HEK293T (cell line): ENCODE results near the gene PCP4.

Source experiments
- CTCF ChIA-PET: fragments of 350-600 bp; formaldehyde crosslinking; extraction: SDS; loops from one replicate; lab custom pipeline; 2021; ENCODE audit warnings: antibody characterized with exemption, inconsistent platforms; lab: Yijun Ruan, JAX
- POLR2A ChIA-PET: fragments of 350-600 bp; formaldehyde crosslinking; extraction: SDS; loops from one replicate; lab custom pipeline; 2020; ENCODE audit warnings: antibody characterized with exemption, inconsistent platforms; lab: Yijun Ruan, JAX
- DNase-seq: peaks from one replicate; pipeline ENCODE4 v3.0.0; 2012; ENCODE audit warnings: mixed read lengths; ENCODE audit errors: extremely low spot score
- ARNT ChIP-seq: fragments of 450-650 bp; IDR thresholded peaks from 2 replicates; pipeline ENCODE4 v1.6.1; 2017; ENCODE audit warnings: mild to moderate bottlenecking
- BHLHE40 ChIP-seq: fragments of 450-650 bp; IDR thresholded peaks from 2 replicates; pipeline ENCODE4 v1.6.1; 2016; ENCODE audit warnings: mild to moderate bottlenecking, moderate library complexity, borderline replicate concordance
- CTBP1 ChIP-seq: fragments of 450-650 bp; IDR thresholded peaks from 2 replicates; pipeline ENCODE4 v1.6.1; 2016; ENCODE audit warnings: borderline replicate concordance
- ELF4 ChIP-seq: fragments of 450-650 bp; IDR thresholded peaks from 2 replicates; pipeline ENCODE4 v1.6.1; 2017; ENCODE audit warnings: antibody characterized with exemption
- FOXA1 ChIP-seq: fragments of 450-650 bp; IDR thresholded peaks from 2 replicates; pipeline ENCODE4 v1.6.1; 2016; ENCODE audit warnings: mild to moderate bottlenecking
- FOXK2 ChIP-seq: fragments of 450-650 bp; IDR thresholded peaks from 2 replicates; pipeline ENCODE4 v1.6.1; 2016; ENCODE audit warnings: mild to moderate bottlenecking
- FOXM1 ChIP-seq: fragments of 450-650 bp; IDR thresholded peaks from 2 replicates; pipeline ENCODE4 v1.6.1; 2017; ENCODE audit warnings: mild to moderate bottlenecking, borderline replicate concordance
- HDGF ChIP-seq: fragments of 450-650 bp; IDR thresholded peaks from 2 replicates; pipeline ENCODE4 v1.6.1; 2017; ENCODE audit warnings: antibody characterized with exemption, borderline replicate concordance
- L3MBTL2 ChIP-seq: fragments of 450-650 bp; conservative IDR thresholded peaks from 2 replicates; pipeline ENCODE4 v1.6.1; 2016; ENCODE audit warnings: mild to moderate bottlenecking
- LEF1 ChIP-seq: fragments of 450-650 bp; IDR thresholded peaks from 2 replicates; pipeline ENCODE4 v1.6.1; 2017; ENCODE audit warnings: mild to moderate bottlenecking, borderline replicate concordance
- NFRKB ChIP-seq: fragments of 450-650 bp; IDR thresholded peaks from 2 replicates; pipeline ENCODE4 v1.6.1; 2016; ENCODE audit warnings: mild to moderate bottlenecking, moderate library complexity
- PKNOX1 ChIP-seq: fragments of 450-650 bp; IDR thresholded peaks from 2 replicates; pipeline ENCODE4 v1.6.1; 2016
- SP1 ChIP-seq: fragments of 450-650 bp; IDR thresholded peaks from 2 replicates; pipeline ENCODE4 v1.6.1; 2017
- SUZ12 ChIP-seq: fragments of 450-650 bp; IDR thresholded peaks from 2 replicates; pipeline ENCODE4 v1.6.1; 2016; ENCODE audit warnings: mild to moderate bottlenecking
- TARDBP ChIP-seq: fragments of 450-650 bp; IDR thresholded peaks from 2 replicates; pipeline ENCODE4 v1.6.1; 2016
- ZNF384 ChIP-seq: fragments of 450-650 bp; IDR thresholded peaks from 2 replicates; pipeline ENCODE4 v1.6.1; 2016

PCP4 gene

GRCh38 chr21:39966786-39967185 is 99.5 kb downstream of the PCP4 start:
- DNase-seq = no peak
- CTCF ChIA-PET = no interaction called here
- TF ChIP-seq ZNF384 (no peak), TARDBP (no peak), FOXA1 (no peak), FOXM1 (no peak), L3MBTL2 (no peak), ARNT (no peak), SUZ12 (no peak), BHLHE40 (no peak), ELF4 (no peak), NFRKB (no peak), LEF1 (no peak)
- POLR2A ChIA-PET = no interaction called here

DNA sequence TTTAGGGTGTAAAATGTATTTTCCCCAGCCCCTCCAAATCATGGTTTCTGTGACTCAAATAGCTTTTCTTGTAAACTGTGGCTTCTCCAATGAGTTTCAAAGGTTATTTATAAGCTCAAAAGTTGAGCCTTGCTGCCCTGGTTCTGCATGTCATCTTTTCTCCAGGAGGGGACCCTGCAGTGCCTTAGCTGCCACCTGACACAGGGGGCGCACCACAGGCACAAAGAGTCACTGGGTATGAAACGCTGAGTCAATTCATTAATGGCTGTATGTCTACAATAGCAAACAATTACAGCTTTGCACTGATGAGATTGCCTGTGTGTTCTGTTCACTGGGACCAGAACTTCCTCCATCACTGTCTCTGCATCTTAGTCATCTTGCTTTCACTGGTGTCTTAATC is 100.8 kb downstream of the PCP4 start:
- ChIA-PET CTCF (no interaction called here), POLR2A (no interaction called here)
- no peak for TF ChIP-seq BHLHE40
- no peak for TF ChIP-seq SUZ12
- no peak for DNase-seq

DNA sequence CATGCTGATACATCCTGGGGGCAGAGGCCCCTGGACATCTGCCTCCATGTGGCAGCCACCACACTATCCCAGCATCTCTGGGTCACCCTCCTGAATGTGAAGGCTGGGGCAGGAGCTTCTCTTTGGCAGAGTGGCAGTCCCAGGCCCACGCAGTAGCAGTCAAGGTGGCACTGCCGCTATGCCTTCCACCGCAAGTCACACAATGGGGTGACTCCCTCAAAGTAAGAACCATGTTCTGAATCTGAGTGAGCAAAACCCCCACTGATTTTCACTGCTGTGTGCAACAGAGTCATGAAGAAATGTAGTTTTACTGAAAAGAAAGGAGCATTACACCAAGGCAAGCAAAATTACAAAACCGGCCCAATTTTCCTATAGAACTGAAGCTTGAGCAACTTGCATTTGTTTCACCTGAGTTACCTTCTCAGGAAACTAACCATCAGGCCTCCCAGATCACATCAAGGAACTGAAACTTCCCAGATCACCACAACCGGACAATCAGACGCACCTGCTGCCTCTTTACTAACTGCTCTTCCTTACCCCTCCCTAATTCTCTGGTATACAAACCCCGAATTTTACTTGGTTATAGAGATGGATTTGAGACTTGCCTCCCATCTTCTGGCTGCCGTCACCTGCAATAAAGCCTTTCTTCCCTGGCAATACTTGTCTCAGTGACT is 102.6 kb downstream of the PCP4 start:
- CTCF ChIA-PET = no interaction called here
- POLR2A ChIA-PET = no interaction called here
- no peak for DNase-seq
- TF ChIP-seq ZNF384 (no peak), SP1 (no peak), NFRKB (no peak), HDGF (no peak), FOXM1 (no peak), PKNOX1 (no peak), TARDBP (no peak), L3MBTL2 (no peak), FOXK2 (no peak), CTBP1 (no peak), LEF1 (no peak), BHLHE40 (no peak), ELF4 (no peak), SUZ12 (no peak), ARNT (no peak), FOXA1 (no peak)

GRCh38 chr21:39971956-39972355 is 104.7 kb downstream of the PCP4 start:
- no peak for DNase-seq
- ChIA-PET POLR2A (no interaction called here), CTCF (no interaction called here)
- TF ChIP-seq SP1 = no peak

DNA sequence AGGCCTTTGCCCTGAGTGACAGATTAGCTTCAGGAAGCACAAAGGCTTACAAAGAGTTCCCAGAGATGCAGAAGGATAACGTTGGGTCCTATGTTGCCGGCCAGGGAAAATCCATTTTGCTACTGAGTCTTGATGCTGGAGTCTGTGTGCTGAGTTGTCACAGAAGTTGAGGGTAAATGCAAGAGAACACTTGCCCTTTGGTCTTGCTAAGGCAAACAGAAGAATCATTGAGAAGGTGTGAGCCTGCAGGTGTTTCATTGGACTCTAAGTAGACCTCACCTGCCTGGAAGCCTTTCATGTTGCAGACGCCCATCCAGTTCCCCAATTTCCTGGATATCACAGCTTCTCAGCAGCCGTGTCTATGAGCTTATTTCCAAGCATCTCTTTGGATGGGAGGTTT is 105.2 kb downstream of the PCP4 start:
- CTCF ChIA-PET = no interaction called here
- TF ChIP-seq FOXM1 = no peak
- no peak for TF ChIP-seq NFRKB
- TF ChIP-seq ZNF384 = no peak
- TF ChIP-seq L3MBTL2 = no peak
- no peak for TF ChIP-seq CTBP1
- TF ChIP-seq LEF1 = no peak
- TF ChIP-seq FOXA1 = no peak
- TF ChIP-seq PKNOX1 = no peak
- TF ChIP-seq BHLHE40 = no peak
- no peak for TF ChIP-seq SP1
- no peak for TF ChIP-seq FOXK2
- no peak for TF ChIP-seq SUZ12
- POLR2A ChIA-PET = no interaction called here
- DNase-seq = no peak

- TF ChIP-seq ZNF384 (no peak), TARDBP (no peak), ELF4 (no peak), SP1 (no peak), PKNOX1 (no peak), SUZ12 (no peak), BHLHE40 (no peak), CTBP1 (no peak), HDGF (no peak), LEF1 (no peak), L3MBTL2 (no peak), NFRKB (no peak), FOXM1 (no peak), FOXK2 (no peak), ARNT (no peak), FOXA1 (no peak)
- POLR2A ChIA-PET = no interaction called here
- CTCF ChIA-PET = no interaction called here
- DNase-seq = no peak
Measured at GRCh38 chr21:39972976-39973770, 105.9 kb downstream of the PCP4 start.
